Thymus (tissue), 11 donors: ENCODE results near the gene NUDT6. TPM values are rescaled to one million over a fixed set of nuclear protein-coding genes. Genes with fewer than 3 reads are reported as not detected.

Source experiments
- DNase-seq, 9 donors: peaks; one replicate each; pipeline ENCODE4 v3.0.0-alpha.2; 2013; ENCODE audit warnings: low spot score in 9 of 9, low read depth in 6 of 9, missing footprints in 1 of 9
- H3K27ac ChIP-seq, 2 donors: one replicate each; pipeline ENCODE4 v1.5.1; 2013; ENCODE audit warnings: control low read depth in 1 of 2, low read depth in 1 of 2, low read length in 1 of 2, mild to moderate bottlenecking in 1 of 2, moderate library complexity in 1 of 2
- H3K27me3 ChIP-seq, 2 donors: one replicate each; pipeline ENCODE4 v1.5.1; 2013; ENCODE audit warnings: low read length in 1 of 2; ENCODE audit not compliant: control insufficient read depth in 2 of 2, insufficient read depth in 1 of 2
- H3K36me3 ChIP-seq, 2 donors: one replicate each; pipeline ENCODE4 v1.5.1; 2013; ENCODE audit warnings: low read length in 1 of 2, mild to moderate bottlenecking in 1 of 2, moderate library complexity in 1 of 2; ENCODE audit not compliant: control insufficient read depth in 2 of 2, insufficient read depth in 2 of 2
- H3K4me1 ChIP-seq, 2 donors: one replicate each; pipeline ENCODE4 v1.5.1; 2013; ENCODE audit warnings: low read length in 2 of 2; ENCODE audit not compliant: control insufficient read depth in 2 of 2, insufficient read depth in 2 of 2
- H3K4me3 ChIP-seq, 2 donors: one replicate each; pipeline ENCODE4 v1.5.1; 2013; ENCODE audit warnings: low read length in 2 of 2, control low read depth in 1 of 2, mild to moderate bottlenecking in 1 of 2
- H3K9me3 ChIP-seq, 2 donors: one replicate each; pipeline ENCODE4 v1.5.1; 2013; ENCODE audit warnings: low read length in 1 of 2, mild to moderate bottlenecking in 1 of 2; ENCODE audit not compliant: control insufficient read depth in 2 of 2, insufficient read depth in 1 of 2
- WGBS: extraction: QIAGEN DNeasy Blood & Tissue Kit; methylation state at CpG from one replicate; pipeline ENCODE4 v1.1.7; 2013; 5-methylcytosine and 5-hydroxymethylcytosine counted together
- polyA plus RNA-seq: library from polyadenylated mRNA; stranded (reverse); fragments of 200-250 nt; gene quantifications from one replicate; pipeline ENCODE4 v1.2.3, GENCODE V29; 2013
- total RNA-seq: library from RNA; stranded (reverse); fragments of 120-200 nt; gene quantifications from one replicate; pipeline ENCODE4 v1.2.4, GENCODE V29; 2013
- donor health status: healthy.

NUDT6 gene
- total and polyA plus RNA-seq, 2 donors: 6.8 to 12.3 TPM

DNA sequence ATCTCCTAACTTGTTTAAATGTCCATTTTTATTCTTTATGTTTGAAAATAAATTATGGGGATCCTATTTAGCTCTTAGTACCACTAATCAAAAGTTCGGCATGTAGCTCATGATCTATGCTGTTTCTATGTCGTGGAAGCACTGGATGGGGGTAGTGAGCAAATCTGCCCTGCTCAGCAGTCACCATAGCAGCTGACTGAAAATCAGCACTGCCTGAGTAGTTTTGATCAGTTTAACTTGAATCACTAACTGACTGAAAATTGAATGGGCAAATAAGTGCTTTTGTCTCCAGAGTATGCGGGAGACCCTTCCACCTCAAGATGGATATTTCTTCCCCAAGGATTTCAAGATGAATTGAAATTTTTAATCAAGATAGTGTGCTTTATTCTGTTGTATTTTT, 27.6 kb downstream of the NUDT6 start:
- H3K27ac ChIP-seq: no peak overlapping the region
- no peaks in the 10 kb centered on the region for H3K9me3 ChIP-seq
- no peaks in the 10 kb centered on the region for H3K36me3 ChIP-seq
- 99% methylated on average over 3 of the region's 3 CpGs for WGBS
- H3K4me1 ChIP-seq: no peaks in the 10 kb centered on the region
- H3K27me3 ChIP-seq: no peaks in the 10 kb centered on the region
- no peak overlapping the region for H3K4me3 ChIP-seq
- no peak for DNase-seq

DNA sequence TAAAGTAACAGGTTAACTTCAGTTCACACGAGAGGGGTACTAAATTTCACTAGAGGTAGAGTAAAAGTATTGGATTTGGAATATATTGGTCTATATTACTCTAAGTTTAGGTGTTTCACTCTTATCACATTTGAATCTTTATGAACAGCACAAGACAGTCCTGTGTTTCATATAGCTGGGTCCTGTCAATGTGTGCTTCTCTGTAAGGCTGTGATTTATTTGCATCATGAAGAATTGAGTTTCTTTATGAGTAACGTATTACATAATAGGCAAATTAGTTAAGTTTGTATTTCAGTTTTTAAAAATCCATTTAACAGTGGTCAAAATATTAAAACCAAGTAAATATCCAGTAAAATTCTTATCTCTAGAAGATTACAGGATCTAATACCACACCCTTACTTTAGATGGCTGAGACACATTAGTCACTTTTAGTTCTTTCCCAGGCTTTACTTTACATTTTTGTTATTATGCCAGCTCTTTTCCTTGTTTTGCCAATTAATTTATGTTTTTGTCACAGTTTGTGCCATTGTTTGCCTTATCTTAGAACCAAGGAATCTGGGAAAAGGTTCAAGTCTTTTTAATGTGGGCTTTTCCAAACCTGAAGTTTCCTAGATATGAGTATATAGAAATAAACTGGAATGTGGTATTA, 32.1 kb downstream of the NUDT6 start:
- H3K27ac ChIP-seq: no peak overlapping the region
- DNase-seq: no peak
- 98% methylated on average over 2 of the region's 2 CpGs for WGBS
- no peaks in the 10 kb centered on the region for H3K9me3 ChIP-seq
- H3K36me3 ChIP-seq: no peaks in the 10 kb centered on the region
- no peak overlapping the region for H3K4me3 ChIP-seq
- no peaks in the 10 kb centered on the region for H3K4me1 ChIP-seq
- no peaks in the 10 kb centered on the region for H3K27me3 ChIP-seq

DNA sequence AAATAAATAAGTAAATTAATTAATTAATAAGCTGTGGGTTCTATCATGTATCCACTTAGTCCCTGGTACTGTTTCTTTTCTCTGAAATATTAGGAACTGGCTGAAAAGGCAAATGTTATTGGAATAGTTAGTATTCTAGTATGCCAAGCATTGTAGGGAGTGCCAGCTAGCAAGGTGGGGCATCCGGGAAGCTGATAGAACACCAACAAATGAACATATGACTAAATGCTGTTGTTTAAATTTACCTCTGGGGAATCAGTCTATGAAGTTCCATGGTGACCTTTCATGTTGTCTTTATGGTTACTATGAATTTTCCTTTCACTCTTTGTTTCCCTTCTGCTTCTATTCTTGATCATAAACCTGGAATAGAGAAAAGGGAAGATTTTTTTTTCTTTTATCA, 32.7 kb downstream of the NUDT6 start:
- H3K36me3 ChIP-seq: no peaks in the 10 kb centered on the region
- WGBS: 97% methylated on average over 1 of the region's 1 CpG
- H3K9me3 ChIP-seq: no peaks in the 10 kb centered on the region
- H3K4me3 ChIP-seq: no peak overlapping the region
- DNase-seq: no peak
- no peak overlapping the region for H3K27ac ChIP-seq
- no peaks in the 10 kb centered on the region for H3K4me1 ChIP-seq
- no peaks in the 10 kb centered on the region for H3K27me3 ChIP-seq

DNA sequence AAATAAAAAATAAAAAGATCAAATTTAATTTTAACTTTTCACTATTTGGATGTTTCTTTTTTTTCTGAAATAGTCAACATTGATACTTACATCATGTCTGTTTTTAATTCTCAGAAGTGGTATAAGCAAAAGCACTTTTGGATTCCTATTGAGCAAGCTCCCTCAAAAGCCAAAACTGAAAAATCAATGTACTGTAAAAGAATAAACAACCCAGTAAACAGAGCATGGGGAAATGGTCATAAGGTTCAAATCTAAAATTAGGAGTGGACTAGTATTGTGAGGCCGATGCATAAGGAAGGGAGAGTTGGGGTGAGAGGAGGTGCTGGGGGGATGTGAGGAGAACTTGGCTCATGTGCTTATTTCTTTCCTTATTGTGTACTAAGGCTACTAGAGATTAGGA, 37.9 kb downstream of the NUDT6 start:
- WGBS: 96% methylated on average over 1 of the region's 1 CpG
- Histone ChIP-seq H3K4me3 (no peak overlapping the region), H3K9me3 (peaks cover 0 to 7% of the 10 kb centered on the region in 2 donors), H3K27me3 (no peaks in the 10 kb centered on the region), H3K4me1 (no peaks in the 10 kb centered on the region), H3K27ac (no peak overlapping the region), H3K36me3 (no peaks in the 10 kb centered on the region)
- DNase-seq: no peak

DNA sequence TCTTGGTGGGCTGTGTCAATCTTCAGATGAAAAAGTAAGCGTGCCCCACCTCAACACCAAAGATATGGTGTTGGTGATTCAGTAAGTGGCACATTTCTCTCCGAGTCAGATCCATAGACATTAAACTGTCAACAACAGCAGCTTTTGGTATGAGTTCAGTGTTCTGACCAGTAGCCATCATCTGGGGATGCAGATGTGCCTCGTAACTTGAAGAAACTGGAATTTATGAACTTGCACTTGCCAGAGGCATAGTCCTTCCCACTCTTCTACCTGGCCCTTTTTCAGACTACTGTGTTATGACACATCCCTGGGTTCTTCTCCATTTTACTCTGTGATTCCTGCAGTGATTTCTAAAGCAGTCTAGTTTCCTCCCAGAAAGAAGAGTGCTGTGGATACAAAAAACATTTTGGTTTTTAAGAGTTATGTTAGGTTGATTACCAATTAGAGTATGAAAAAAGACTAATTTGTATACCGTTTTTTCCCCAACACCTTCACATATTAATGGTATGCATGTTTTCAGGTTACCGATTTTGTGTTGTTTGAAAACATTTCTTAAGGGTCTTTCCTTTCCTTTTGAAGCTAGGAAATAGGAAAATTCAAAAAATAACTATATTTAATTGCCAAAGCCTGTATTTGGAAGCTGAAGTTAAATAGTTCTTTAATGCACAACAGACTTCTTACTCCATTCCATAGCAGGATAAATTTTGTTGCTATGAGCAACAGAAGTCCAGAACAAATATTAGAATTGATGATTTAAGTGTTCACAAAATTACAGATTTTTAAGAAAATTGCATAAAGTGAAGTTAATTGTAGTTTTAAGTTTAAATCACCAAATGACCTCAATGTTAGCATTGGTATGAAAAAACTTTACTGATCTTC, 39.3 kb downstream of the NUDT6 start:
- WGBS: 98% methylated on average over 5 of the region's 5 CpGs
- no peaks in the 10 kb centered on the region for H3K36me3 ChIP-seq
- no peaks in the 10 kb centered on the region for H3K4me1 ChIP-seq
- H3K27ac ChIP-seq: no peak overlapping the region
- no peaks in the 10 kb centered on the region for H3K27me3 ChIP-seq
- no peak for DNase-seq
- H3K4me3 ChIP-seq: no peak overlapping the region
- H3K9me3 ChIP-seq: peaks cover 0 to 7% of the 10 kb centered on the region in 2 donors

DNA sequence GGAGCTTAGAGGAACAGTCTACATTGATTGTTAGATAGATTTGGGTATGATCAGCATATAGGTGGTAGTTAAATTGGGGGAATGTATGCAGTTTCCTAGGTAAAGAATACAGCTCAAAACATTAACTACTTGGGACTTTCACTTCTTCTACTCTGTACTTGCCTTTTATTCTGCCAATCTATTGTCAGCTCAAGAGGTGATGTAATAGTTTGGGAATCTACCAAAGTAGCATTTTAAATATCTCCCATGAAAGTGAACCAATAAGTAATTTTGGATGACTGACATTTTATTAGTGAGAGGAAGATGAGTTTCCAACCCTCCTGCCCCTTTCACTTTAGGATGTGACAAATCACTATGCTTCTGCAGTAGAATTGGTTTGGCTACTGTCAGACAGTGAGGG, 43.4 kb downstream of the NUDT6 start:
- H3K9me3 ChIP-seq: peaks cover 0 to 7% of the 10 kb centered on the region in 2 donors
- H3K4me3 ChIP-seq: no peak overlapping the region
- H3K4me1 ChIP-seq: no peaks in the 10 kb centered on the region
- no peaks in the 10 kb centered on the region for H3K36me3 ChIP-seq
- no peaks in the 10 kb centered on the region for H3K27me3 ChIP-seq
- DNase-seq: no peak
- H3K27ac ChIP-seq: no peak overlapping the region

DNA sequence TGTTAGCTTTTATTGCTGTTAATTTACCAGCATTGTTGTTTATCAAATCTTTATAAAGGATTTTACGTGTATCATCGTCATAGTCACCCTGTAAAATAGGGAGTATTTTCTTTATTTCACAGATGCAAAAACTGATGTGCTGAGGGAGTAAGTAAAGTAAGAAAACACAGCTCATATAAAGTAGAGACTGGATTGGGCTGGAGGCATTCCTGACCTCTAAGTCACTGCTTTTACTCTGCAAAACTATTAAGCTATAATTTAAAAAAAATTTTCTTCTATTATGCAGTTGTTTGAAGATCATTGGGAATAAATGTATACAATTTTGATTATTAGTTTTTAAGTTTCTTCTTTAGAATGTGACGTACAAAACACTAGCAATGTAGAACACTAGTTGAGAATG, 45.9 kb downstream of the NUDT6 start:
- Histone ChIP-seq H3K4me3 (no peak overlapping the region), H3K4me1 (no peaks in the 10 kb centered on the region), H3K27me3 (no peaks in the 10 kb centered on the region), H3K36me3 (no peaks in the 10 kb centered on the region), H3K27ac (no peak overlapping the region), H3K9me3 (peaks cover 0 to 7% of the 10 kb centered on the region in 2 donors)
- DNase-seq: no peak
- 99% methylated on average over 3 of the region's 3 CpGs for WGBS

DNA sequence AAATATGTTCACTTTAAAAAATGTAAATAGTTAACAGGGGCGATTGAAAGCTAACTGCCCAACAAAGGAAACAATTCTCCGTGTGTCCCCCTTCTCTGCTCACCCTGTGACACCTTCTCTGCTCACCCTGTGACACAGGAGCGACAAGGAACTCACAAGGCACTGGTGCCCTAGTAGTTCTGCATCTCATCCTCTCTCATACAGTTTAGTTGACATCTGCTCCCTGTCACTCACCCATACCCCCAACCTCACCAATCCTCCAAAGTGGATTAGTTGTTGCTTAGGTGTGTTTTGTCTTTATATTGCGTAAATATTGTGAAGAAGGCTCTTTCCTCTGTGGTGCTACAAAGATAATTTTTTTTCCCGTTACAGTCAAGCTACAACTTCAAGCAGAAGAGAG, 46.4 kb downstream of the NUDT6 start:
- H3K4me1 ChIP-seq: no peaks in the 10 kb centered on the region
- 94% methylated on average over 5 of the region's 5 CpGs for WGBS
- no peak overlapping the region for H3K27ac ChIP-seq
- no peak overlapping the region for H3K4me3 ChIP-seq
- H3K36me3 ChIP-seq: no peaks in the 10 kb centered on the region
- DNase-seq: no peak
- H3K9me3 ChIP-seq: peaks cover 0 to 6% of the 10 kb centered on the region in 2 donors
- H3K27me3 ChIP-seq: no peaks in the 10 kb centered on the region

DNA sequence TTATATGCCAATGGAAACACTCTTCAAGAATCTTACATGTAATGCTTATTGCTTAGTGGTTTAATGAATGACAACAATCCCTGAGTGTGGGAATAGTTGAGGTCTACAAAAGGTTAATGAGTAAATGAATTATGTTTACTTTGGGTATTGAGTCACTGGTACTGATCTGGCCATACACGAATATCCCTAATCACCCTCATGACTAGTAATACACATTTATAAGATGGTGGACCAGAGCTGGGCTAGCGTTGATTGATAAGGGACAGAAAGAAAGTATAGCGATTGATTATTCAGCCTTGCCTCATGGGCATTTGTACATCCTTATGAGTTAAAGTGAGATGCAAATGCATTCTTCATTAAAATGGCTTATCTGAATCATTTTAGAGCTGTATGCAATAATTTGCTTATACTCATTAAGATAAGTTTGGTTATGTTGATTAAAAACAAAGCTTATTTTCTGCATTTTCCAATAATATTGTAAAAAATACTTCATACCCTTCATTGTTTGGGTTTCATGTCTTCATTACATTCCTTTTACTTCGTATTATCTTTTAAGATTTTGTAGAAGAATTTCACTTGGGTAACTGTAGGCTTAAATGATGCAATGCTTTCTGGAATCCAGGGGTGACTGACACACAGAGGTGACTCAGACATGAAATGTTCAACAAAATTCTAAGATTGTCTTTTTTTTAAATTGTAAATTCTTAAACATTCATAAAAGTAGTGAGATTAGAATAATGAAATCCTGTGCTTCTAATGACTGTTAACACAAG, 48.4 kb downstream of the NUDT6 start:
- 97% methylated on average over 4 of the region's 4 CpGs for WGBS

More for the DNA sequence above, 48.4 kb downstream of the NUDT6 start:
- H3K9me3 ChIP-seq: no peaks in the 10 kb centered on the region
- H3K36me3 ChIP-seq: no peaks in the 10 kb centered on the region
- DNase-seq: no peak
- no peaks in the 10 kb centered on the region for H3K4me1 ChIP-seq
- no peaks in the 10 kb centered on the region for H3K27me3 ChIP-seq
- H3K4me3 ChIP-seq: no peak overlapping the region
- H3K27ac ChIP-seq: no peak overlapping the region
